IPS-11a (cell line): Measurements from ENCODE around the gene ERP44.
"Not testable (repeated sequence)": the region's sequence is repeated elsewhere in the genome, so short reads cannot be mapped to it uniquely, and the experiment has no call there.

Source experiments
- H3K4me3 ChIP-seq: one replicate; pipeline ENCODE4 v1.5.1; 2013; ENCODE audit warnings: low read depth, low read length, control low read depth

ERP44 gene

DNA sequence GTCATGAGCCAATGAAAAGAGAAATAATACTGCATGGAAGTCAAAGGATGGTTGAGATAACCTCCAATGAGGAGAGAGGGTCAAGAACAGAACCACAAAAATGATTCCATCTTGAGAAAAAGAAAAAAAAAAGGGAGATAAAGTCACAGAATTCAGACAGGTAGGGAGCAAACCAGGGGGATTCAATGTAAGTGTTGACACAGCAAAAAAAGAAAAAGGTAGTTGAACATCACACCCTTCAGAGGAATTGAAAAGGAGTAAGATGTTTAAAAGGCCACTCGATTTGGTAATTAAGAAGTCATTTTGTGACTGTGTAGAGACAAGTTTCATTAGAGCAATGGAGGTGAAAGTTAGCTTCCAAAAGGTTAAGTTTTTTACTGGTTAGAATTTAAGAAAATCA, 79.3 kb downstream of the ERP44 start:
- H3K4me3 ChIP-seq: no peak overlapping the region

DNA sequence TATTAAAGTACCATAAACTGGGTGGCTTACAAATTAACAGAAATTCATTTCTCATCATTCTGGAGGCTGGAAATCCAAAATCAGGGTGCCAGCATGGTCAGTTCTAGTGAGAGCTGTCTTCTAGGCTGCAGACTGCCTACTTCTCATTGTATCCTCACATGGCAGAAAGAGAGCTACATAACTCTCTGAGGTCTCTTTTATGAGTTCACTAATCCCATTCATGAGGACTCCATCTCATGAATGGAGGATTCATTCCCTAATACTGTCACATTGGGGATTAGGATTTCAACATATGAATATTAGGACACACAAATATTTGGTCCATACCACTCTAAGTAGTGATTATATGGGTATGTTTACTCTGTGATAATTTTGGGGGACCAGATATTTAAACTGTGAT, 84.0 kb downstream of the ERP44 start:
- H3K4me3 ChIP-seq: no peak overlapping the region

DNA sequence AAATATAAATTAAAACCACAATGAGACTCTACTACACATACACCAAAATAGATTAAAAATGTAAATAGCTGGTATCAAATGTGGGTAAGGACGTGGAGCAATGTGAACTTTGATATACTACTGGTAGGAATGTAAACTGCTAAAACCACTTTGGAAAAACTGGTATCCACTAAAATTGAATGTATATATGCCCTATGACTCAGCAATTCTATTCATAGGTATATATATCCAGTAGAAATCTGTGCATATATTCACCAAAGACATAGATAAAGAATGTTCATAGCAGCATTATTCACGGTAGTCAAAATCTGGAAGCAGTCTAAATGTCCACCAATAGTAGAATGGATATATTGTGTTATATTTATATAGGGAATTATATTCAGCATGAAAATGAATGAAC, 85.2 kb downstream of the ERP44 start:
- H3K4me3 ChIP-seq: no peak overlapping the region

DNA sequence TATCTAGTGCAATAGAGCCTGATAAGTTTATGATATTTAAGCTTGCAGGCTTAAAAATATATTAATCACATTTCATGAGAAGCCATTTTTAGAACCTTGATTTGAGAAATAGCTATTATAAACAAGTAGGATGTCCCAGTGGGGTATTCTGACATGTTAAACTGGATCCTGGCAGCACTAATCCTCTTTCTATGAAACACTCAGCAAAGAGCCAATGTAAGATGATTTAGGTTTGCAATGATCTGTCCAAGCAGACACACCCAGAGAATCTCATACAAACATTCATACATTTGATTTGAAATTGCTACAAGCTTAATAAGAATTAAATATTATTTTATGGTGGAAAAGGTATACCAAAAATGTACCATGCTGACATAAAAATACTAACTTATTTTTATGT, 86.5 kb downstream of the ERP44 start:
- H3K4me3 ChIP-seq: no peak overlapping the region

DNA sequence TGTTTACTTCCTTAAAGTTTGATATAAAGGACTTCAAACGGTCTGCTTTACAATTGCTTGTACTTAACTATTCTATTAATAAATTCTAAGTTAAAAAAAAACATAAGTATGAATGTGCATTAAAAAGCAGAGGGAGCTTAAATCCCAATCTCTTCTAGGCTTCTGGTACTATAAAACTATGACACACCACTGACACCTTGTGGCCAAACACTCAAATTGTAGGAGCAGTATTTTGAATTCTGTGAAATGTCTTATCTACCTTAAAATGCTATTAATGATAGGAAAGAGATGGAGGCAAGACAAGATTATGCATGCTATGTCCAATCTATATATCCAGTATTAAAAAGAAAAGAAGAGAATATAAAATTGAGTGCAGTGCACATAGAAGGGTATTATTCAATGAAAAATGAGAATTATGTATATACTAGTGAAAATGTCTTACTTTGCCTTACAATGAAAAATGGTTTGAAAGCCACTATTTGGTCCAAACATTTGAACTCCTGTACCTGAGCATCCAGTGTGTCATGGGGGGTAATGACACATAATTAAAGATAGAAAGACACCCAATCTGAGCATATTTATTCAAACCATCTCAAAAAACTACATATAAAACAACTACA, 87.6 kb downstream of the ERP44 start:
- no peak overlapping the region for H3K4me3 ChIP-seq

DNA sequence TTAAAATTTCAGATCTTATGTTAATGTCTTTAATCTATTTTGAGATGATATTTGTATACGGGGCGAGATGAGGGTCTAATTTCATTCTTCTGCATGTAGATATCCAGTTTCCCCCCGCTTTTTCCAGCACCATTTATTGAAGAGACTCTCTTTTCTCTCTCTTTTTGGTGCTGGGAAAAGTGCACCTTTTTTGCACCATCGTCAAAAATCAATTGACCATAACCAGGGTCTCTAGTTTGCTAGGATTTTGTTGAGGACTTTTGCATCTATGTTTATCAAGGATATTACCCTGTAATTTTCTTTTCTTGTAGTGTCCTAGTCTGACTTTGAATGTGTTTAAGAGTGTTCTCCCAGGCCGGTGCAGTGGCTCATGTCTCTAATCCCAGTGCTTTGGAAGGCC, 99.0 kb downstream of the ERP44 start:
- no peak overlapping the region for H3K4me3 ChIP-seq

DNA sequence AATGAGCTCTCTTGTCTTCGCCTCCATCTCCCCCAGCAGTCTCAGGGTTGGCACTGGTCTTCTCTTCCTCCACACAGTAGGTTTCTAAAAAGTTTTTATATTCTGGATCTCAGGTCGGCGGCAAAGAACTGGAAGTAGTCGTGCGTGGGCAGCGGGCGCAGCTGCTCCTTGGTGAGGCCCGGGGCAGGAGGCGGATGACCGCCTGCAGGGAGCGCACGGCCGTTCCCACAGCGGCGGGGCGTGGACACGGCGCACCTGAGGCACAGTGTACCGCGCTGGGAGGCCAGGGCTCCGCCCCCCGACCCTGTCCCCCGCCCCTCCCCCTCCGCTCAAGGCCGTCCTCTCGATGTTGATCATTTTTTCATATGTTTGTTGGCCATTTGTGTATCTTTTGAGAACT, 99.9 kb downstream of the ERP44 start:
- no peak overlapping the region for H3K4me3 ChIP-seq

DNA sequence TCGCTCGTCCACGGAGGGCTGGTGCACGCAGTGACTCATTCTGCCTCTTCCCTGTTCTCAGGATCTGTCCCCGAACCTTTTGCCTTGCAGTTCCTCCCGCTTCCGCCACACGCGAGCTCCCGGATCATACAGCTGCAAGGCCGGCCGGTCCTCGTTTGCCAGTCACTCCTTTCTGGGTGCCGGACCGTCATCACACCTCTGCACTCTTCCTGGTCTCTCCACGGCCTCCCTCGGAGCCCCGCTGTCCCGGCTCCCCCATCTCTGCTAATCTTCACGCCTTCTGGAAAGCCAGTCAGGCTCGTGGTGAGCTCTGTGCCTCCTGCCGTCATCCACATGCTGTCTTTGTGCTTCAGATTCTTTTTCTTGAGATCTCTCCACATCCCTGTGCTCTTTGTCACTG, 100.5 kb downstream of the ERP44 start:
- H3K4me3 ChIP-seq: no peak overlapping the region

DNA sequence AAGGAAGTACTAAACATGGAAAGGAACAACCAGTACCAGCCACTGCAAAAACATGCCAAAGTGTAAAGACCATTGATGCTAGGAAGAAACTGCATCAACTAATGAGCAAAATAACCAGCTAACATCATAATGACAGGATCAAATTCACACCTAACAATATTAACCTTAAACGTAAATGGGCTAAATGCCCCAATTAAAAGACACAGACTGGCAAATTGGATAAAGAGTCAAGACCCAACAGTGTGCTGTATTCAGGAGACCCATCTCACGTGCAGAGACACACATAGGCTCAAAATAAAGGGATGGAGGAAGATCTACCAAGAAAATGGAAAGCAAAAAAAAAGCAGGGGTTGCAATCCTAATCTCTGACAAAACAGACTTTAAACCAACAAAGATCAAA, 108.3 kb downstream of the ERP44 start:
- not testable (repeated sequence) for H3K4me3 ChIP-seq

DNA sequence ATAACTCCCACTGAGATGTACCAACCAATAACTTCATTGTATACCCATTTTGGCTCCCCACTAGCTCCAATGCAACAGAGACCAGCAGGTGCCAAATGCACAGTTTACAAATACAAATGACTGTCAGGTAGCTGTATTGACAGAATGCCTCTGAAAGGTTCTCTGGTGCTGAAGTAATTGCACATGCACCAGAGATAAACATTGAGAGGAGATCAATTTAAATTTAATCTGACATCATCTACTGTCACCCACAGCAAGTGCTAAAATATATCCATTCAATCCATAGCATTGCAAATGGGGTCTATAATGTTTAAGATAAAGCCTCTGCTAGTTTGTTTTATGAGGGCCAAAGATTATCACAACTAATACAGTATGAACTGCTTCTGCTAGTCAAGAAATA, 112.2 kb downstream of the ERP44 start:
- no peak overlapping the region for H3K4me3 ChIP-seq

DNA sequence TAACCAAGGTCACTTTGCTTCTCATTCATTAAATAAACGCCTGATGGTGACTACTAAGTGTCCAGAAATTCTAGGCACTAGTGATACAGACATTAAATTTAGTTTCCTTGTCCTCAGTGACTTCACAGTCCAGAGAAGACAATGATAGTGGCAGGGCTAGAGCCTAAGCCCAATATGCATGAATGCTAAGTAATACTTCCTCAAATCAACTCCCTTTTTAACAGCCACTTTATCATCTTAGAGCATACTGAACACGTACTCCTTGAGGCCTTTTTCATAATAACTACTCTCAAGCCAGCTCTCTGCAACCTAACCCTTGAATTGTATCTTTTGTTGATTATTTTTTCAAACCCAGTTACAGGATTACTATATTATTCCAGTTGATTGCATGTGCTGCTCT, 118.2 kb downstream of the ERP44 start:
- H3K4me3 ChIP-seq: no peak overlapping the region

DNA sequence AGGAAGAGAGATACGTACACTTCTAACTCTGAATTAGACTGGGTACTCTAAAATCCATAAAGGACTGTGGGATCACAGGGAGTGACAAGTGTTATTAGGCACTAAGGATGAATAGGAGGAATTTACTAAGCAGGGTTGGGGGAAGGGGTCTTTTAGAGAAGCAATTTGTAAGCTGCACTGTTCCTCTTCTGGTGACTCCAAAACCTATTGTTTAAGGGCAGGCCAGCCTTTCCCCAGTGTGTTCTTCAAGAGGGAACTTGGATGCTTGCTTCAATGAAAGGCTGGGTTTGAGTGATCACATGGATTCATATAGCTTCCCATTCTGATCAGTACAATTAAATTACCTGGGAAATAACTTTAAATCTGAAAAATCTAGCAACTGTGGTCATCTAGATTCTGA, 120.6 kb downstream of the ERP44 start:
- H3K4me3 ChIP-seq: no peak overlapping the region

DNA sequence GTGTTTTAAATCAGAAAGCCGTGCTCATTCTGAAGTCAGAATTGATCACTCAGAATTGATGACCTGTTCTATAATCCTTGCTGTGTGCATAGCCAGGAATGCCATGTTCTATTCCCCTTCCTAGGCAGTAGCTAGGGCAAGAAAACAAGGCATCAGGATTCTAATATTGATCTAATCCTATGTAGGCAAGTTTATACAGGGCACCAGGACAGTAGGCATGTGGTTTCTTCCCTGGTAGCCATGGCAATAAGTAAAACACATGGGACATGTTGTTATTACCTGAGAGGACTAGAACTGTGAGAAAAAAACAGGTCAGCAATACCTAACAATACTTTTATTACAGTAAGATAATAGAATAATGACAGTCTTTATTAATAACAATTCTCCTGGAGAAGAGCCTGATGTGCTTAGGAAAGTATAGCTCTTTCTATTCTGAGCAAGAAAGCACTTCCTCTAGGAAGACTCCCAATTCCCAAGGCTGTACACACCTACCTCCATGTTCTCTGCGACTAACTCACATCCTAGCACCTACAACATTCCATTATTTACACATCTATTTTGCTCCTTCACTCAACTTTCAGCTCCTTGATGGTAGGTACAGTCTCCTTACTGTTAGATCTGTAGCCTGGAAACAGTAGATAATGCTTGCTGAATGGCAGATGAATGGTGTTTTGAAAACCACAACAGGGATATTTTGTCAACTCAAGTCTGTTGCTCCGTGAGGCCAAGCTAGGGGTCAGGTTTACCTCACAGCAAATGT, 121.6 kb downstream of the ERP44 start:
- H3K4me3 ChIP-seq: no peak overlapping the region

DNA sequence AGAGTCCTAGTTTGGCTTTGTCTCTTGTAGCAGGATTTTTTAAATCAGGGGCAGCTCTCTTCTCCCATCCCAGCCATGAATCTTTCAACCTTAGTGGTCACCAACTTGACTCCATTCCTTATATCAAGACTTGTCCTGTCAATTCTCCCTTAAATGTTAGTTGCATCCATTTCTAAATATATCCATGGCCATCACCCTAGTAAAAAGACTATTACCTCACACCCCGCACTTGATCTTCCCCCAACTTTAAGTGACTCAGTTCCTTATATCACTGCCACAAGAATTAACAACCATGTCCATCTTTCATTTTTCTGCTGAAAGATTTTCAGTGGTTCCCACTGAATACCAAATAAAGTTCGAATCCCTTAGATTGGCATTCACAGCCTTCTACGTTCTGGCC, 125.3 kb downstream of the ERP44 start:
- no peak overlapping the region for H3K4me3 ChIP-seq

DNA sequence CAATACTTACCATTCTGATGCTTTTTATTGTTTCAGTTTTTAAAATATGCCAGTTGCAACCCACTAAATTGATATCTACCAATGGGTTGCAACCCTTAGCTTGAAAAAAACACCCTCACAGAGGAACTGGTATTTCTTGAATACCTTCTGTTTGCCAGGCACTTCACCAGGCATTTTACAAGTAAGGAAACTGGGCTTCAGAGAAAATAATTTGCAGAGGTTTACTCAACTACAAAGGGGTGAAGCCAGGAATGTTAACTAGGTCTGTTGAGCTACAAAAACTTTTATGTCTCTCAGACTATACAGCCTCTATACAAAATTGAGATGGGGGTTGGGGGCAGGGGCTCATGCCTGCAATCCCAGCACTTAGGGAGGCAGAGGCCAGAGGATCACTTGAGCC, 127.4 kb downstream of the ERP44 start:
- no peak overlapping the region for H3K4me3 ChIP-seq

DNA sequence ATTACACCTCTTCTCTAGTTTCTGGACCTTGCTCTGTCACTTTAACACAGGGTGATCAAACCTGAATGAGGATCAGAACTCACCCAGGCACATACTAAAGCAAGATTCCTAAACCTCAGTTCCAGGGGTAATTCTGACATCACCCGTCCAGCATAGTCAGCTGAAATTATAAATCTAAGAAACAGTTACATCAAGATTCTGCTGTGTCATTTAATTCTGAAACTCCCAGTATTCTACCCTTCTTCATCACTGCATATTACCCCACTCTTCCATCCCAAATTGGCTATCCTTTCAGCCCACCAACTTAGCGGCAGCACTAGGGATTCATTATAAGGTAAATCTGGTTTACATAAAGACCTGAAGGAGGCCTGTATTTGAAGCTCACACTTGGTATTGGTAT, 128.3 kb downstream of the ERP44 start:
- no peak overlapping the region for H3K4me3 ChIP-seq

DNA sequence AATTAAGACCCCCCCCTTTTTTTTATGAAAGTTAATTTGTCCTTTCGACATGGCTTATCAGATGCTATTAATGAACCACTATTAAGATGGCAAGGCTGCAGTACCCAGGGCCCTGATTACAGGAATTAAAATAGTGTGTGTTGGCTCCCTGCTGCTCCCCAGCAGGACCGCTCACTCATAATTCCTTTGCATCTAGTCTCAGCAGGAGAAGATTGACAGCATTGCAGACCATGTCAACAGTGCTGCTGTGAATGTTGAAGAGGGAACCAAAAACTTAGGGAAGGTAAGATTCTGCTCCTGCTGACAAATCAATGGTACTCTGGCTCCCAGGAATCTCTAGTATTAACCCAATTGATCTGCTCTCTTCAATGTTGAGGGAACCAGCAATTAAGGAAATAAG, 131.3 kb downstream of the ERP44 start:
- no peak overlapping the region for H3K4me3 ChIP-seq

DNA sequence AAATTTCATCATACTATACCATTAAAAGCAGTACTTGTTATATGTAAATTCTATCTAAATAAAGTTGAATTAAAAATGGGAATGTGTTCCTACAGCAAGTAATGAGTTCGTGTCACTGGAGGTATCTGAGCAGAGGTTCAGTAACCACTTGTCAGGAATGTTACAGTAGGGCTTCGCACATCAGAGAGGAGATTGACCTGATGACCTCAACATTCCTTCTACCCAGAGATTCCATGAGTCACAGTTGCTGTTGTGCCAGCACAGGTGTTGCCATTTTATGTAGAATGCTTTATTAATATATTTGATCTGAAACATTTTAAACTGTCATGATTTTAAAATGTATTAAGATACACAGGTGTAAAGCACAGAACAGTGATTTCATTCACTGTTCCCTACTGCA, 132.1 kb downstream of the ERP44 start:
- H3K4me3 ChIP-seq: no peak overlapping the region

DNA sequence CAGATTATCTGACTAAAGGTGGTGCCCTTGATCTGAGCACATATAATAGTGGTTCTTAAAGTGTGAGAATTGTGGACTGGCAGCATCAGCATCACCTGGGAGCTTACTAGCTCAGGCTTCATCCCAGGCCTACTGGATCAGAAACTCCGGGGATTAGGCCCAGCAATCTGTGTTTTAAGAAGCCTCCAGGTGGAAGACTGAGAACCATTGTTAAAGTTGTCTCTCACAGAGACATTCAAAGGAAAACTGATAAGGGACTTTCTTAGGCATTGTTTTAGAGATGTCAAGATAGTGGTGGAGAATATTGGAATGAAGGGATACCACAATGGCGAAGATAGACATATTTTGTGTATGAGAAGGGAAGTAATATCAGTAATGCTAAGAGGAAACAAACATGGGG, 132.8 kb downstream of the ERP44 start:
- H3K4me3 ChIP-seq: no peak overlapping the region

DNA sequence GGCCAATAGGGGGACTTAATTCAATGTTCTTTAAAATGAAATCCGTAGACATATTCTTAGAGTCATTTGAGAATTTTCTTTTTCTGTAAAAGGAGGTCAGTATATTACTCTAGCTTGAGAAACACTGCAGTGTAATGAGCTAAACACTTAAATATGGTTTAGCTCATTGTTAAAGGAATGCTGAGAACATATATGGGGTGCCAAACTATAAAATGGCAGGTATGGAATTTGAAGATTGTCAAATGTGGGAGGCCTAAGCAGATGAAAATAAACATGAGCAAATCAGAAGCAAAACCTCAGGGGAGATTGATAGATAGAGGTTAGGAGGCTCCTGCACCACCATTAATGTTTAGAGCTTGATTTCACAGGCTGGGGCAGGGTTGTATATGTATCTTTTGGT, 134.5 kb downstream of the ERP44 start:
- H3K4me3 ChIP-seq: no peak overlapping the region

DNA sequence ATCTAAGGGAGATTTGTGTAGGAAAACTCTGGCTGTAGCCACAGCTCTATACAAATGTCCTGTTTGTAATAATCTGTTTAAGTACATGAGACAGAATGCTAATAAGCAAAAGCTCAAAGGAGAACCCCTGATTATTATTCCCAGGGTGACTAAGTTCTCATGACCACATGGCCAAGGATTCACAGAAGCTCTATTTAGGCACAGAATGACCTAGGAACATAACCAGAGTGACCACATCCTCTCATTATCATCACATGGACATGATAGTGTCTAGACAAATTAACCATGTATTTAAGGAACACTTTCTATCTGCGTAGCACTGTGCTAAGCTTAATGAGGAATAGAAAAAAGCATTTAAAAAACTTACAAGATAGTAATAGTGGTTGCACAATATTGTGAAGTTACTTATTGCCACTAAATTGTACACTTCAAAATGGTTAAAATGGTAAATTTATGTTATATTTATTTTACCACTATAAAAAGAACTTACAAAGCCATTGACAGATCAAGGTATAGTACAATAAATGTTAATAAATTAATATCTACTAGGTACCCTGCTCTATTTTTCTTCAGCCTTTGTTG, 136.0 kb downstream of the ERP44 start:
- H3K4me3 ChIP-seq: no peak overlapping the region

DNA sequence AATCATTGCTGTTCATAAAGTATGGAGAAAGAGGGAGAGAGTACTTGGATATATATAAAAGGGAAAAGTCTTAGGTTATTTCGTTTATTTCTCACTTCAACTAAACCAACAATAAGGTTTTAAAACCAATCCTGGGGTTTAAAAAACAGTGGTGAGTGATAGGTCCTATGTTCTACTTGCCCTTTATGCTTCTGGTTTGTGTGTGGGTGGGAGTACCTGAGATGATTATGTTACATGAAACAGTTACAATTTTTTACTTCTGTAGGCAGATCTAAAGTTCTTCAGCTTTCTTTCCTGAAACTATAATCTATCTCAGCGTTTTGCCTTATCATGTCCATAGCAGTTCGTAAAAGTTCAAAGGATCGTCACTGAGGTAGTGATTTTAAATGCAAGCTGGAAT, 143.2 kb downstream of the ERP44 start:
- no peak overlapping the region for H3K4me3 ChIP-seq

DNA sequence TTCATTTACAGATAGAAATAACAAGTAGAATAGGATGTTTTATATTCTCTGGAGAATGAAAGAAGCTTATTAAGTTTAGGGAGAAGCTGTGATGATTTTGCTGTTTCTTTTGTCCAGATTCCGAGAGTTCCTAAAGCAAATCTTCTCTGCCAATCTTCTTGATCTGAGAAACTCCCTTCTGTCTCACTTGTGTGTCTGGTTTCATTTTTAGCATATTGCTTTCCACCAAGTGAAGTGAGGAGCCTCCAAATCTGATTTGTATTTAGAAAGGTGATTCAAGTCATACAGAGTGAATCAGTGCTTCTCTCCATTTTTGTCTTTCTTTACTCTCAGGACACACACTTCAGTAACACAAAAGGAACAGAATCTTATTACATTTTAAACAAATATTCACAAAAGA, 144.0 kb downstream of the ERP44 start:
- no peak overlapping the region for H3K4me3 ChIP-seq
